OCI-LY1 (cell line): ENCODE data around the gene EDDM3A.

Source experiments
- H2AFZ ChIP-seq: fragments of 200-600 bp; sonication (generic), shearing (Covaris generic); 2 replicates; pipeline ENCODE4 v1.6.0; 2014; ENCODE audit warnings: antibody characterized with exemption, mild to moderate bottlenecking, low read length
- H3F3A ChIP-seq: fragments of 200-600 bp; sonication (generic), shearing (Covaris generic); 2 replicates; pipeline ENCODE4 v1.6.0; 2014; ENCODE audit warnings: mild to moderate bottlenecking, antibody characterized with exemption, low read length, moderate library complexity; ENCODE audit not compliant: insufficient read depth
- H3K27ac ChIP-seq: fragments of 200-600 bp; sonication (generic); 2 replicates; pipeline ENCODE4 v1.5.1; 2014; ENCODE audit warnings: low read length, mixed run types, mild to moderate bottlenecking, low read depth; ENCODE audit not compliant: poor library complexity, severe bottlenecking
- H3K27me3 ChIP-seq: fragments of 200-600 bp; sonication (generic); 2 replicates; pipeline ENCODE4 v1.6.0; 2014; ENCODE audit warnings: antibody characterized with exemption, mild to moderate bottlenecking, low read length, moderate library complexity; ENCODE audit not compliant: insufficient read depth
- H3K36me3 ChIP-seq: fragments of 200-600 bp; sonication (generic); 2 replicates; pipeline ENCODE4 v1.6.1; 2014; ENCODE audit warnings: mild to moderate bottlenecking, antibody characterized with exemption, low read length, moderate library complexity, mixed read lengths; ENCODE audit not compliant: insufficient read depth
- H3K4me1 ChIP-seq: fragments of 200-600 bp; sonication (generic); 2 replicates; pipeline ENCODE4 v1.5.1; 2014; ENCODE audit warnings: mild to moderate bottlenecking, low read length, moderate library complexity; ENCODE audit not compliant: insufficient read depth, severe bottlenecking
- H3K4me2 ChIP-seq: fragments of 200-600 bp; sonication (generic), shearing (Covaris generic); 2 replicates; pipeline ENCODE4 v1.6.1; 2014; ENCODE audit warnings: low read length
- H3K4me3 ChIP-seq: fragments of 200-600 bp; sonication (generic); 2 replicates; pipeline ENCODE4 v1.5.1; 2014; ENCODE audit warnings: low read length, low read depth, mild to moderate bottlenecking, mixed read lengths; ENCODE audit not compliant: poor library complexity, severe bottlenecking
- H3K79me2 ChIP-seq: fragments of 200-600 bp; shearing (Covaris generic); 2 replicates; pipeline ENCODE4 v1.6.1; 2016; ENCODE audit warnings: mixed run types, low read length, mixed read lengths; ENCODE audit not compliant: insufficient read depth
- H3K9ac ChIP-seq: fragments of 200-600 bp; sonication (generic), shearing (Covaris generic); 2 replicates; pipeline ENCODE4 v1.6.1; 2014; ENCODE audit warnings: mild to moderate bottlenecking, low read length, mixed read lengths
- H3K9me2 ChIP-seq: fragments of 200-600 bp; sonication (generic), shearing (Covaris generic); 2 replicates; pipeline ENCODE4 v1.6.1; 2014; ENCODE audit warnings: low read depth, mild to moderate bottlenecking, low read length, mixed read lengths
- H3K9me3 ChIP-seq: fragments of 200-600 bp; shearing (Covaris generic); 2 replicates; pipeline ENCODE4 v1.6.1; 2014; ENCODE audit warnings: low read length, mixed read lengths
- H4K20me1 ChIP-seq: fragments of 200-600 bp; sonication (generic), shearing (Covaris generic); 2 replicates; pipeline ENCODE4 v1.6.0; 2016; ENCODE audit warnings: mild to moderate bottlenecking, low read length; ENCODE audit not compliant: insufficient read depth
- EZH2 ChIP-seq: fragments of 200-600 bp; sonication (generic), shearing (Covaris generic); IDR thresholded peaks from 2 replicates; pipeline ENCODE4 v1.8.0; 2017; ENCODE audit warnings: borderline replicate concordance, mixed run types, mild to moderate bottlenecking, antibody characterized with exemption, low read length, moderate library complexity, mixed read lengths
- TF ChIP-seq, protein P1 (sequence below): fragments of 200-600 bp; sonication (generic), shearing (Covaris generic); IDR thresholded peaks from 2 replicates; pipeline ENCODE4 v1.5.1; 2017; ENCODE audit warnings: mild to moderate bottlenecking, antibody characterized with exemption, low read length, moderate library complexity, mixed read lengths

EDDM3A gene

DNA sequence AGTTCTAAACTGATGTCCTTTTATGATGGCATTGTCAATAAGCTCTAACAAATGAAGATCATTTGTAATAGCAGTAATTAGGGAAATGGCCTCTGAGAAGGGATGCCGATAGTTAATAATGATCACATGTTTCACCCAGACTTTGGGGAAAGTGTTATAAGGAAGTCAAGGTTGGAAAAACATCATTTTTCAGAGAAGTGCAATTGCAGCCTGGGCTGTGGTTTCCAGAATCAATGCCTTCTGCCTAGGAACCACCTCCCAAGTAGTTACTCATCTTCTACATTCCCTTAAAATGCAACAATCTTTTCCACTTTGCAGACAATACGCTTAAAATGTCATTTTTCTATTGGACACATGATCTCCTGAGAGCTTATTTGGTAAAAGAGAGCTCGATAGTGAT lies 879 bp downstream of the EDDM3A start:
- H3F3A ChIP-seq = no peaks in the 10 kb centered on the region
- H3K27ac ChIP-seq = no peak overlapping the region
- no peaks in the 10 kb centered on the region for H3K4me1 ChIP-seq
- H3K27me3 ChIP-seq = no peaks in the 10 kb centered on the region
- H3K36me3 ChIP-seq = no peaks in the 10 kb centered on the region
- no peak overlapping the region for H3K4me2 ChIP-seq
- H3K79me2 ChIP-seq = no peaks in the 10 kb centered on the region
- TF ChIP-seq, protein P1, sequence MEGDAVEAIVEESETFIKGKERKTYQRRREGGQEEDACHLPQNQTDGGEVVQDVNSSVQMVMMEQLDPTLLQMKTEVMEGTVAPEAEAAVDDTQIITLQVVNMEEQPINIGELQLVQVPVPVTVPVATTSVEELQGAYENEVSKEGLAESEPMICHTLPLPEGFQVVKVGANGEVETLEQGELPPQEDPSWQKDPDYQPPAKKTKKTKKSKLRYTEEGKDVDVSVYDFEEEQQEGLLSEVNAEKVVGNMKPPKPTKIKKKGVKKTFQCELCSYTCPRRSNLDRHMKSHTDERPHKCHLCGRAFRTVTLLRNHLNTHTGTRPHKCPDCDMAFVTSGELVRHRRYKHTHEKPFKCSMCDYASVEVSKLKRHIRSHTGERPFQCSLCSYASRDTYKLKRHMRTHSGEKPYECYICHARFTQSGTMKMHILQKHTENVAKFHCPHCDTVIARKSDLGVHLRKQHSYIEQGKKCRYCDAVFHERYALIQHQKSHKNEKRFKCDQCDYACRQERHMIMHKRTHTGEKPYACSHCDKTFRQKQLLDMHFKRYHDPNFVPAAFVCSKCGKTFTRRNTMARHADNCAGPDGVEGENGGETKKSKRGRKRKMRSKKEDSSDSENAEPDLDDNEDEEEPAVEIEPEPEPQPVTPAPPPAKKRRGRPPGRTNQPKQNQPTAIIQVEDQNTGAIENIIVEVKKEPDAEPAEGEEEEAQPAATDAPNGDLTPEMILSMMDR = no peak
- TF ChIP-seq EZH2 = no peak
- H3K9me3 ChIP-seq = no peaks in the 10 kb centered on the region
- no peak overlapping the region for H3K9ac ChIP-seq
- H3K4me3 ChIP-seq = no peak overlapping the region
- no peaks in the 10 kb centered on the region for H3K9me2 ChIP-seq
- no peaks in the 10 kb centered on the region for H4K20me1 ChIP-seq
- no peak overlapping the region for H2AFZ ChIP-seq

DNA sequence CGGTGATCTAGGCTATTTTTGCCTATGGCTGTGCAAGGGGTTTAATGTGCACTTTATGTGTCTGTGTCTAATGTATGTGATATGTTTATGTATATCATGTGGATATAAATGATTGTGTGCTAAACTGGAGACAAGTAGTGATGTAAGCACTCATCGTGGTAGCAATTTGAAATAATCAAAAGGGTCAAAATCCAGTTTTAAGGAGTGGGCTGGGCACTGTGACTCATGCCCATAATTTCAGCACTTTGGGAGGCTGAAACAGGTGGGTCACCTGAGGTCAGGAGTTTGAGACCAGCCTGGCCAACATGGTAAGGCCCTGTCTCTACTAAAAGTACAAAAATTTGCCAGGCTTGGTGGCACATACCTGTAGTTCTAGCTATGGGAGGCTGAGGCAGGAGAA lies 2.8 kb downstream of the EDDM3A start:
- Histone ChIP-seq H3K79me2 (no peaks in the 10 kb centered on the region), H3F3A (no peaks in the 10 kb centered on the region), H2AFZ (no peak overlapping the region), H3K27ac (no peak overlapping the region), H4K20me1 (no peaks in the 10 kb centered on the region), H3K4me3 (no peak overlapping the region), H3K36me3 (no peaks in the 10 kb centered on the region), H3K27me3 (no peaks in the 10 kb centered on the region), H3K9me3 (no peaks in the 10 kb centered on the region), H3K9me2 (no peaks in the 10 kb centered on the region), H3K4me1 (no peaks in the 10 kb centered on the region), H3K4me2 (no peak overlapping the region), H3K9ac (no peak overlapping the region)
- TF ChIP-seq EZH2 = no peak
- TF ChIP-seq, protein P1 = no peak

DNA sequence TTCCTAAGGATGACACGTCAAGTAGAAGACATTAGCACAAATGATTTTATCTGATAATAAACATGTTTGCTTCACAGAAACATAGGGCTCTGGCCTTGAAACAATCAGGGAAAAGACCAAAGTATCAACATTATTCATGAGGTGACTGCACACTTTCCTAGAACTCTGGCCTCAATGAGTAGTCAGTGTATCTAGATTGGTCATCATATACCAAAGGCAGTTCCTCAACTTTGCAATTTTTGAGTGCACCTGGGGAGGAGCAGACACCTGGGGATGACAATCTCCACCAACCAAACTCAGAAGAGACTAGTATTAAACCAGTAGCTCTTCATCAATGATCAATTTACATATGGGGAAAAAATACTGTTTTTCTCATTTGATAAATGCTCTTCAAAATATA lies 4.5 kb downstream of the EDDM3A start:
- Histone ChIP-seq H3K9ac (no peak overlapping the region), H3K36me3 (no peaks in the 10 kb centered on the region), H3K4me1 (no peaks in the 10 kb centered on the region), H3K79me2 (no peaks in the 10 kb centered on the region), H3K4me3 (no peak overlapping the region), H3K27me3 (no peaks in the 10 kb centered on the region), H2AFZ (no peak overlapping the region), H3K9me2 (no peaks in the 10 kb centered on the region), H4K20me1 (no peaks in the 10 kb centered on the region), H3F3A (no peaks in the 10 kb centered on the region), H3K9me3 (no peaks in the 10 kb centered on the region), H3K4me2 (no peak overlapping the region), H3K27ac (no peak overlapping the region)
- no peak for TF ChIP-seq EZH2
- TF ChIP-seq, protein P1 = no peak
